ENCODE data around the gene IL16.

The IL16 gene

DNA sequence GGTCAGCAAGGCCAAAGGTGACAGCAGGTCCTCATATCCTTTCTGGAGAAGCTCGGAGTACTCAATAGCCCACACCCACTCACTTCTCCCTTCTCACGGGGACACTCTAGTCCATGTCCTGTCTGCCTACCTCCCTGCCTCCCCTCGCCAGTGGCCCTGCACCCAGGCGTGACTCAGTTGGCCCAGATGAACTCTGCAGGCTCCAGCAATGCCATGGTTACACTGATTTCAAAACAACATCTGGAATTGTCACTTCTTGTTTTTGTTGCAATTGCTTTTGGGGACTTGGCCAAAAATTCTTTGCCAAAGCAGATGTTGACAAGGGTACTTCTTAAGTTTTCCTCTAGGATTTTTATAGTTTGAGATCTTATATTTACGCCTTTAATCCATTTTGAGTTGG lies 13.0 kb downstream of the IL16 start:
- DNase-seq = no peak

DNA sequence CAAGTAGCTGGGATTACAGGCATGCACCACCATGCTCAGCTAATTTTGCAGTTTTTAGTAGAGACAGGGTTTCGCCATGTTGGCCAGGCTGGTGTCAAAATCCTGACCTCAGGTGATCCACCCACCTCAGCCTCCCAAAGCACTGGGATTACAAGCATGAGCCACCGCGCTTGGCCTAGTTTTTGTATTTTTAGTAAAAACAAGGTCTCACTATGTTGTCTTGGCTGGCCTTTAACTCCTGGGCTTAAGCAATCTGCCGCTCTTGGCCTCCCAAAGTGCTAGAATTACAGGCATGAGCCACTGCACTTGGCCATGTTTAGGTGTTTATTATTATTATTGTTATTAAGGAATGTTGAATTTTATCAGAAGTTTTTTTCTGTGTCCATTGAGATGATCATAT lies 14.7 kb downstream of the IL16 start:
- DNase-seq = no peak

DNA sequence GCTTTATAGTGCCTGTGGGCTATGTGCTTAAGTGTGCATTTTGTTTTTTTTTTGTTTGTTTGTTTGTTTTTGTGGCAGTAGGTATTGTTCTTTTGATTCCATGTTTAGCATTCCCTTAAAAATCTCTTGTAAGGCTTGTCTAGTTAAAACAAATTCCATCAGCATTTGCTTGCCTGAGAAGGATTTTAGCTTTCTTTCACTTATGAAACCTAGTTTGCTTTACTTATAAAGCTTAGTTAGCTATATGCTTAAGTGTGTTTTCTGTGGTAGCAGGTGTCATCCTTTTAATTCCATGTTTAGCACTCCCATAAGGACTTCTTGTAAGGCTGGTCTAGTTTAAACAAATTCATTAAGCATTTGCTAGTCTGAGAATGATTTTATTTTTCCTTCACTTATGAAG lies 17.3 kb downstream of the IL16 start:
- no peak for DNase-seq

DNA sequence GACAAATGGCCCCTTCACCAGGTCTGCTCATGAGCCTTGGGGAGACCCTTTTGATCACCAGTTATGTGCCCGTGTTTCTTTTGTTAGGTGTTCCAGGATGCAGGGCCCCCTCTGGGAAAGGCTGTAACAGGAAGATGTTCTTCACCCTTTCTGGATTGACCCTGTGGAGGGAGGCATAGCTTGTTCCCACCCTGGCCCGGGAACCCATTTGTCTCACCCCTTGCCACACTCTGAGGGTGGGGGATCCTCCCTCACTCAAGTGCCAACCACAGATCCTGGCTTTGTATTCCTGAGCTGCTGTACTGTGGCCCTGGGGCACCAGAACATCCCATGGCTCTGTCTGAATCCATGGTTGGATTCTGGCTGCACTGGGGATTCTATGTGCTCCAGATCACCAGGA lies 18.9 kb downstream of the IL16 start:
- DNase-seq = no peak

DNA sequence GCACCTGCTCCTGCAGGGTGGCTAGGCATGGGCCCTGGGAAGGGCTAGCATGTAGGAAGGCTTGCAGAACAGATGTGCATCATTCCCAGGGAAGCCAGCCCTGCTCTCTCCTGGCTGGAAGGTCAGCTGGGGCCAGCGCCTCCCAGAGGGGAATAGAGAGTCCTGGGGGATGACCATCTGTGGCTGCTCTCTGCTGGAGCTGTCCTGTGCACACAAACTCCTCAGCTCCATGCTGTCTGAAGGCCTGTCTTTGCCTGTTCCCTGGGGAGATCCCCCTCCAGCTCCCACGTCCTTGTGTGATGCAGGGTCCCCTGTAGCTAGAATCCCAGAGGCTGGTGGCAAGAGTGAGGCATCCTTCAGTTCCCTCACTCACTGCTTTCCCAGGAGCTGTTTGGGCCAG lies 19.3 kb downstream of the IL16 start:
- no peak for DNase-seq

DNA sequence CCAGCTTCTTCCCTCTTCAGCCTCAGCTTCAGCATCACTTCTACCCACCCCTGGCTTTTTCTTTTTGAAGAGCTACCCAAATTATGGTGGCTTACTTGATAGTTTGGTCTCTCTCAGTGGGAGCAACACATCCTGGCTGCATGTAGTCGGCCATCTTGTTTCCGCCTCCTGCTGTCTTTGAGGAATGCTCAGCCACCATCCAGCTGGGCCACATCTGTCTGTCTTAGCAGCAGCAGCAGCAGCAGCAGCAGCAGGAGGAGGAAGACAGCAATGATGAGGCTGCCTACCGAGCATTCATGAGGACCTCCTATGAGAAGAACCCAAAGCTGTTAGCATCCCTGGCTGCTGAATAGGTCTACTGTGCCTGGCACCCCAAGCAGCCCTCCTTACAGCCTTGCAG lies 19.7 kb downstream of the IL16 start:
- no peak for DNase-seq

DNA sequence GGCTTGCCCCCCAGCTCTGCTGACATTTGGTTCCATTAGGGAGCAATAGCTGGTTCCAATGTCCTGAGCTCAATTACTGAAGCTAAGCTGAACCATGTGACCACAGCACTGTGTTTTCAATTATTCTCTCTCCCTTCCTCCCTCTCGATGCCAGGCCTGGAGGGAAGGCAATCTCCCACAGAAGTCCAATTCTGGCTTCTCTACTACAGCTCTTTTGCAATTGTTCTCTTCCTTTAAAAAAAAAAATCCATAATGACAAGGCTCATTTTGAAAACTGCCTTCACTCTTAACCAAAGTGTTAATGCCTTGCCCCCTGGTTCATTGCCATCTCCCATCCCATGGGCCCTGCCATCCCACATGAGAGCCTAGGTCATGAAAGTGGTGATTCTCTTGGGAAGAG lies 24.8 kb downstream of the IL16 start:
- DNase-seq = no peak

DNA sequence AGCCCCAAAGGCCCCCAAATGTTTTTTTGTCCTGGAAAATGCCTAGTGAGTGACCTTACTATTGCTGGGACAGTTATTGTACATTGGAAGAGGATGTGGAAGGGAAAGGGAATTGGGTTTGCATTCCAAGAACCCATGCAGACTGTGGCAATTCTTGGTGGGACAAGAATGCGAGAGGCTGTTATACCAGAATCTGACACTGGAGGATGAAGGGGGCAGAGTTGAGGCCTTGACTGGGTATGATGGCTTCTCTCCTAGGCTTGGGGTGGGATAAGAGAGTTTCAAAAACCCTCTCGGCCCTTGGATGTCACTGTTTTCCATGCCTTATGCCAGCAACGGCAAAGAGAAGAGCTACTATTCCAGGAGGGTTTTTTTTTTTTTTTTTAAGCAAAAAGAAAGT lies 25.3 kb downstream of the IL16 start:
- DNase-seq = no peak

DNA sequence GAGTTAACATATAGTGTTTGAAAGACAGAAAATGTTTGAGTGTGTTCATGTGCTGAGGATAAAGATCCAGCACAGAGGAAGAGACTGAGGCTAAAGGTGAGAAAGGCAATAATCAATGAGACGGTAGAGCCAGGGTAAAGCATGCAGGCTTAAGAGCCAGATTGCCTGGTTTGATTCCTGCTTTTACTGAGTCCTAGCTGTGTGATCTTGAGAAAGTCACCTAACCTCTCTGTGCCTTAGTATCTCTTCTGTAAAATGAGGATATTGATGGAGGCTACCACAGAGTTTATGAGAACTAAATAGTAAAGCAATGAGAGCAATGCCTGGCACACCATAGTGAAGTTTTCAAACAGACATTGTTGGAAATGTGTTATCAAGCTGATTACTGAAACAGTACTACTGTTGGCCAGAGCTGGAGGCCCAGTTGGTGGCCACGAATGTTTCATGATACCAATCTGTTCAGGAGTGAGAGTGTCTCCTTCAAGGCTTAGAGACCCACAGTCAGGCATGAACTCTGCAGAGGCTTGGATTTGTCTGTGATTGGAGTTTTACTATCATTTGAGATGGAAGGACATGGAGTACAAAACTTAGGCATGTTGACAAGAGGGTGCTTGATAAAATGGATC lies 26.8 kb downstream of the IL16 start:
- no peak for DNase-seq

DNA sequence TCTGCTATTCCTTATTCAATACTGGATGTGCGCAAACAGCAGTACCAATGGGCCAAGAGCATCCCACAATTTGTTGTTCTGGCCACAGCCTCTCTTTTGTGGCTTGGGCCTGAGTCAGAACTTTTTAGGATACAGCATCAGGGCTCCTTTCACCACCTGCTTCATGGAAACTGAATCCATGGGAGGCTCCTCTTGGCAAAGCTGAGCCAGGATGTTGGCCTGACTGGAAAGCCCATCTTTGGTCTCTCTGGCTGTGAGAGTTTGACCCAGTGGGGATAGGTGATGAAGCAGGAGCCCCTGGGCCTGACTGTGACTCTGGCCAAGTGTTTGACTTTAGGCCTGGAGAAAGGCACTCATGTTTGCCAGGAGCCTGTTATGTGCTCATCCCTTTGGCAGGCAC lies 27.6 kb downstream of the IL16 start:
- no peak for DNase-seq

DNA sequence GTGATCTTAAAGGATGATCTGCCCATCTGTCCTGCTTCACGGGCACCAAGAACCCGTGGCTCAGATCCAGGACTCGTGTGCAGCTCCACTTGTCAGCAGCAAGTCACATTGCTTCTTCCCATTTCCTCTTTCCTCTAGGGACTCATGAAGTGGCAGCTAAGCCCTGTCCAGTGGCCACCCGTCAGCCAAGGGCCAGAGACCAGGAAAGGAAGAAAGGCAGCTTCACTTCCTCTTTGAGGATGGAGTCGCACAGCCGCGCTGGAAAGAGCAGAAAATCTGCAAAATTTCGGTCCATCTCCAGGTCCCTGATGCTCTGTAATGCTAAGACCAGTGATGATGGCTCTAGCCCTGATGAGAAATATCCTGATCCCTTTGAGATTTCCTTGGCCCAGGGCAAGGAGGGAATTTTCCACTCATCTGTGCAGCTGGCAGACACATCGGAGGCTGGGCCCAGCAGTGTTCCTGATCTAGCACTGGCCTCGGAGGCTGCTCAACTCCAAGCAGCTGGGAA lies 28.5 kb downstream of the IL16 start:
- DNase-seq = no peak

DNA sequence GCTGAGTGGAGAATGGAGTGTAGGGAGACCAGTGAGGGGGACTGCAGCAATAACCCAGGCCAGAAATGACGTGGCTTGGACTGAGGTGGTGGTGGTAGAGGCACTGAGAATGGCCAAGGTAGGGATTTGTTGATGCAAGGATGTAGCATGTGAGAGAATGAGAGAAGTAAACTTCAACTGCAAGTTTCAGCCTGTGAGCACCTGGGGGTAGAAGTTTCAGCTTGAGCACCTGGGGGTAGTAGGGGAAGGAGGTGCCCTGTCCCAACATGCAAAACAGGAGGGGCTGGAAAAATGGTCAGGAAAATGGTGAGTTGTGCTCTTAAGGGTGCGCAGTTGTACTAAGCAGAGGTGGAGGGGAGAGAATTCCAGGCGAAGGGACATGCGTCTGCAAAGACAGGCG lies 31.0 kb downstream of the IL16 start:
- DNase-seq = no peak

DNA sequence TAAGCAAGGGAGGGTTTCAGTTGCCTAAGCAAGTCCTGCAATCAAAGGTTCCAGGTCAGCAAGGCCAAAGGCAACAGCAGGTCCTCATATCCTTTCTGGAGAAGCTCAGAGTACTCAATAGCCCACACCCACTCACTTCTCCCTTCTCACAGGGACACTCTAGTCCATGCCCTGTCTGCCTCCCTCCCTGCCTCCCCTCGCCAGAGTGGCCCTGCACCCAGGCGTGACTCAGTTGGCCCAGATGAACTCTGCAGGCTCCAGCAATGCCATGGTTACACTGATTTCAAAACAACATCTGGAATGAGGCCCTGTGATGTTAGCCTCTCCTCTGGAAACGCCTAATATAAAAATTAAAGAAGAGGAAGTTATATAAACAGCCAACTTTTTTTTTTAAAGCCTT lies 32.9 kb downstream of the IL16 start:
- DNase-seq = no peak

DNA sequence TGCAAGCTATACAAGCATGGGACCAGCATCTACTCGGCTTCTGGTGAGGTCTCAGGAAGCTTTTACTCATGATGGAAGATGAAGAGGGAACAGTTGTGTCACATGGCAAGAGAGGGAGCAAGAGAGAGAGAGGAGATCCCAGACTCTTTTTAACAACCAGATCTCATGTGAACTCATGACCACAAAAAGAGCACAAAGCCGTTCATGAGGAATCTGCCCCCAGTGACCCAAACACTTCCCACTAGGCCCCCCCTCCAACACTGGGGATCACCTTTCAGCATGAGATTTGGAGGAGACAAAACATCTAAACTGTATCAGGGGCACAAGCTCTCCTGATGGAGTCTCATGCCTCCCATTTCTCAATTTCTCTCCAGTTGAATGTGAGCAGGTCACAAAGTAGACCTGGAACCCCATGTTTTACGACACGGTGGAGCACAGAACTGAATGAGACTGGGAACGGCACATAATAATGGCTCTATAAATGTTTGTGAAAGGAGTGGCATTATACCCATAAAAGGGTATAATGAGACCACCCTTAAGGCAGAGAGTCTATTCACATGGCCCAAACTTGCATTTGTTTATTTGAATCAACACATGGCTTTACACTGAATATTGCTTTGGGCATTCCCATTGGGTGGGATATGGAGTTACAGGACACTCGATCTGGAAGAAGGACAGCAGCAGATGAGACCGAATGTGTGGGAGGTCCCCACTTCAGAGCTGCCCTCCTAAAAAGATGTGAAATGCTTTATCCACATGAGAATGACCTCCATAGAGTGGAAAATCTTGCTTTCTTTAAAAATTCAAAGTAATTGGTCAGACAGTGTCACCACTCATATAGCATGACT lies 38.8 kb downstream of the IL16 start:
- no peak for DNase-seq

DNA sequence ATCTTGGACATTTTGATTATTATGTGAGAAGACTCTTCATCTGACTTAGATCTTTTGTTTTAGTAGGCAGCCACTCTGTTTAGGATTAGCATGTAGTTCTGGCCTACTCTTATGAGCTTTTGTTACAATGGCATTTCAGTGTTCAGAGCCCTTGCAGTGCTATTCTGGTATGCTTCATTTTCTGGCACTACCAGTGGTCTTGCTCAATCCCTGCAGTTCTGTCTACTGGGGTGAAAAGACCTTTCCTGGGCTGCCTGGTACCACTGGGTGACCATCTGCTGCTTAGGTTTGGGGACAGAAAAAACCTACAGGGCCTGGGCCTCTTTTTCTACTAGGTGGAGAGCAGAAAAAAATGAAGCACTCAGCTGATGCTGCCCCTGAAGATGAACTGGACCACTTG lies 42.5 kb downstream of the IL16 start:
- DNase-seq = no peak

DNA sequence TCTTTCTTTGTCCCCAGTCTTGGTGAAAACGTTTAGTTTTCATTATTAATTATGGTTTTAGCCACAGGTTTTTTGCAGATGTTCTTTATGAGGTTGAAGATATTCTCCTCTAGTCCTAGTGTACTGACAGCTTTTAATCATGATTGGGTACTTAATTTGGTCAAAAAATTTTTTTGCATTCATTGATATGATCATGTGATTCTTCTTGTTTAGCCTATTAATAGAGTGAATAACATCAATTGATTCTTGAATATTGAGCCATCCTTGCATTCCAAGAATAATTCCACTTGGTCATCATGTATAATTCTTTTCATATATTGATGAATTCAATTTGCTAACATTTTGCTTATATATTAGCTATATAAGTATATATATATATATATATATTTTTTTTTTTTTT lies 46.1 kb downstream of the IL16 start:
- no peak for DNase-seq

DNA sequence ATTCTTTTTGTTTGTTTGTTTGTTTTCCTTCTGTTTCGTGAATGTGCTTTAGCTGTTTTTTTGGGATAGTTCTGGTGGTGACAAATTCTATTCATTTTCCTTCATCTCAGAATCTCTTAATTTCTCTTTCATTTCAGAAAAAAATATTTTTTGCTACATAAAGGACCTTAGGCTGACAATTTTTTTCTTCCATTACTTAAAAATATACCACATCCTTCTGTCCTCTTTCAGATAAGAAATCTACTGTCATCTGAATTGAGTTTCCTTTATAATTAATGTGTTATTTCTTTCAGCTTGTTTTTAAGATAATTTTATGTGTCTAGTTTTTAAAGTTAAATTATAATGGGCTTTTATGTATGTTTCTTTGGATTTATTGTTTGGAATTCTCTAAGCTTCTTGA lies 47.6 kb downstream of the IL16 start:
- DNase-seq = no peak

DNA sequence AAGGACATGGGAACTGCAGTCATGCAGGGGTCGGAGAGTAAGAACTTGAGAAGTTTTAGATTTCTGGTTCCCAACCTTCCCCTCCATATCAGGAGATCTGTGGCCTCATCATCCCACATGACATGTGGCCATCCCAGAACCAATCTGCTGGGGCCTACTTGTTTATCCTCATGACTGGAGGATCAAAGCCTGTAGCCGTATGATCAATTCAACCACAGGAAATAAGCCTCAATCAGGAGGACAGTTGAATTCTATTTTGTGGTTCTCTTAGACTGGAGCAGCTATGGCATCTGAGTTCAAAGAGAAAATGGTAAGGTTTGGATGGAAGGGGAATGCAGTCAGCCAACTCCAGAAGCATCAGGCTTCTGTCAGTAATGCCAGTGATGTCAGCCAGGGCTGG lies 57.2 kb downstream of the IL16 start:
- no peak for DNase-seq

DNA sequence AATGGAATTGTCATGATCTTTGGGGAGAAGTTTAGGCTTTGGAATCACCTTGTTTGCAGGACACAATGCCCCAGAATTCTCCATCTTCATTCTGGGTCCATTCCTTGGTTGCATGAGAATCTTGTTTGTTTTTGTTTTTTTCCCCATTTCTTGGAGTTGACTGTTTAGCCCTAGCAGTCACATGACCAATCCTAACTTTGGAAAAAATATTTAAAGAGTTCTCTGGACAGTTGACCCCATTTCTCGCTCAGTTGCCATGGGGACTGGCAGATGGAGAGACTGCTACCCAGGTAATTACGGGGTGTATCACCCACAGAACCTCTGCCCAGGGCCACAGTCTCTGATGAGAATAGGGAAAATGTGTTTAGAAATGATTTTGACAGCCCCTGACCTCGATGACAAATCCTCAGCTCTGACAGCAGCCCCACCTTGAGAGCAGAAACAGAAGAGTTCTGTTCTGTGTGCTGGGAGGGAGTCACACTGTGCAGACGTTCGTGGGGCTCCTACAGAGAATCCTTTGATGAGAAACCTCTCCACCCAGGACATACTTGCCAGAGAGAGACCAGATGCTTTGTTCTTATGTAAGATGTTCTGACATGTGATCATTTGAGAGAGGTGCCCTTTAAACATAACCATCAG lies 57.7 kb downstream of the IL16 start:
- no peak for DNase-seq

DNA sequence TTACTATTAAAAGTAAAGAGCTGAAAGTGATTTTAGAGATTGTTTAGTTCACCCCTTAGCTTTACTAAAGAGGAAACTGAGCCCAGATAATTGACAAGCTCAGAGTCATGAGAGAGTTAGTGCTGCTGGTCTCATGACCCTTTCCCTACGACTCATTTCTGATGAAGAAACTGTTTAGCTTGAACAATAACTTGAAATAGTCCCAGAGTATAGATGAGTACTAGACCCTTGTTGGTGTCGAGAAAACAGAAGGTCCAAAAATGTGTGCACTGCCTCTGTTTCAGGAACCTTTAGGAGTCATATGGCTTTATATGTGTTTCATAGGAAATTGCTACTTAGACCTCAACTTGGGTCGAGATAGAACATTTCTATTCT lies 58.2 kb downstream of the IL16 start:
- no peak for DNase-seq

DNA sequence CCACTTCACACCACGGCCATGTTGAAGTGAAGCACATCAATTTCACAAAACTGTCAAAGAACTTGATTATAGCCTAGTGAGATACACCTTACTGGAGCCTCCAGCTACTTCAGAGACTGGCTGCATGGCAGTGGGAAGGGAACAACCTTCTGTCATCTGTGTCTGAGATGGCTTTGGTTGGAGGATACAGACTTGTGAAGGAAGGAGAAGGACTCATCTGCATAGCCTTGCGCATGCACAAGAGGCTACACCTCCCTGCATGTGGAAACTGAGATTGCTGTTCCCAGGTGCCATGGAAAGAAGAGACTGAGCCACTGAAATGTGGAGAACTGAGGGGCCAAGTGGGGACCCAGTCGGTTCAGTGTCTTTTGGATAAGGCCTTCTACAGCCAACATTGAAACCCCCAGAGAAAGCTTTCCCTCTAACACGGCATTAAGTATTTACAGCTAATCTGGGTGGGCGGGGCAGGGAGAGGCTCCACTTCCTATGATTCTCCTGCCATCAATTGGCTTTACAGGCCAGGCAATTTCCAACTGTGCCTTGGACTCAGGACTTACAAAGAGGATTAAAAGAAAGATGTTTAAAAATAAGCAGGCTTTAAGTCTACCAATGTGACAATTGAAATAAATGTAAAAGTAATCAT lies 58.8 kb downstream of the IL16 start:
- DNase-seq = no peak

DNA sequence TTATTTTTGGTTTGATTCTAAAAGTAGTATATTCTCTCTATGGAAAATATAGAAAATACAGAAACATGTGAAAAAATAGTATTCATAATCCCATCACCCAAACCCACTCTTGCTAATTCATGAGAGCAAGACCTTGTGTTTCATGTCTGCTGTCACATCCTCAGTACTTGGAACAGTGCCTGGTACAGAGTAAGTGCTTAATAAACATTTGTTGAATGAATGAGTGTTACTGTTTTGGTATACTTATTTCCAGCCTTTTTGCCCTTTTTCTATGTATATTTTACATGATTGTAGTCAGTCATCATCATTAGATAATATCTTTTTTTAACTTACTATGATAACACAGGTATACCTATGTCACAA lies 59.3 kb downstream of the IL16 start:
- no peak for DNase-seq

DNA sequence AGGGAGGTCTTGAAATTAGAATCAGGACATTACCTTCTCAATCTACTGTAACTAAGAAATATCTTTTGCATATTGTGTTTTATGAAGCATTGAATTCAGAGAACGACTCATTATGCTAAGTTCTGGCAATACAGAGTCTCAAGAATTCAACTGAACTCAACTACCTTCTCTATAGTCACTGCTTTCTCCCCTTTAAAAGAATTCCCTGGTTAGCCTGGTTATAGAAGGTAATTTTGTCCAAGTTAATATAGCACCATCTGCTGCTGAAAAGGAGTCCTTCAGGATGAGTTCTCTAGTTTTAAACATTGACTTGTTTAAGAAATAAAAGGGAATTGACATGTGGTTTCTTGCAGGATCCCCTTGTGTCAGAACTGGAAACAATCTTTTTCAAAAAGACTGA lies 60.2 kb downstream of the IL16 start:
- no peak for DNase-seq

DNA sequence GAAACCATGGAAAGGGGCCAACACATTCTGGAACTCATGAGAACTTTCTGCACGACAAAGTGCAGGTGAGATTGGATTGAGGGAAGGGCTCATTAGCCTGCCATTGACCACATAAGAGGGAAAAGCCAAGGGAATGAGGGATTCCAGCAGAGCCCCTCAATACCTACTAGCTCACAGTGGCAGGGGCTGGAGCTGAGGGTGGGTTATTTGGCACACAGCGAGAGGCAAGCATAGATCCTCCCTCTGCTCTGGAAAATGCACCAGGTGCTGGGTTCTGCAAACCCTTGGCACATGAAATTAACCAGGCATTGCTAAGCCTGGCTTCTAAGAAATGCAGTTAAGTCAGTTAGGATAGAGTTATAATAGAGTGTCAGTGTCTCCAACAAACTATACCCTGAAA lies 60.8 kb downstream of the IL16 start:
- DNase-seq = no peak

Measured in CD4-positive, alpha-beta T cell treated with Interleukin-4 for 4 hours (primary cell).